Dedifferentiated amniotic fluid mesenchymal stem cell (primary cell): ENCODE data around the gene APH1A.
"Not testable (repeated sequence)": the region's sequence is repeated elsewhere in the genome, so short reads cannot be mapped to it uniquely, and the experiment has no call there.

Experiments used
- DNase-seq: peaks from one replicate; pipeline ENCODE4 v3.0.0-alpha.2; 2016; ENCODE audit errors: extremely low spot score

APH1A gene

DNA sequence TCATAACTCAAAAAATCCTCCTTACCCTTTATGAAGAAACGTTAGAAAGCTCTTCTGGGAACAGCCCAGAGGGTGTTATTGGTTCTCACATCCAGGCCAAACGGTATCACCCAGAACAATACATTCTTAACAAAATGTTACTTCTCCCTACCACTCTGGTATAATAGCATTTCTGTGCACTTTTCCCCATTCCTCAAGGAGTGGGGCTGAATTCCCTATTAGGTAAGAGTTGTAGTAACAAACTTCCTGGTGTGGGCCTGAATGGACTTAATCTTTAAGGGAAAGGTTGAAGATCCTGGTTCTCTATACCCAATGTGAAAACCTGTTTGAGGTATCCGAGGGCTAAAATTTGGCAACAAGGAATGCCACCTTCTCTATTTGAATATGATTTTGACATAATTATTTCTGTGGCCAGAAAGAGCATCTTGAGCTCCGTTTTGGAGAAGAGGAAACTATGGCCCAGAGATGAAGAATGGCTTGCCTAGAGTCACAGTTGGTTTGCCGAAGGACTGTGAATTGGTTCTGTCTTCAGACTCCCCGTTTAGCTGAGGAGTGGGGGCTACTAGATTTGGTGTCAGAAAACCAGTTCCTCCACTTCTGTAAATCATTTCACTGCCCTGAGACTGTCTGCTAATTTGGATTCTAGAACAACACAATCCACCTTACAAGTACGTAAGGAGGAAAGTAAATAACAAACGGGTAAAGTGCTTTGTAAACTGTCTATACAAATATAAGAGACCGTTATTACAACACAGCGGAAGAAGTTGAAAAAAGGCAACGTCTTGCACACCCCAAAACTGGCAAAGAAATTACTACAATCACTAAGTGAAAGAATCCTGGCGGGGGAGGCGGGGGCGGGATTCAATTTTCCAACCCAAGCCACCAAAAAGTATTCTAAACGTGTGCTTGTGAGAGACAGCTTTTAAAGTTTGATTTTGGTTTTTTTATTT lies 35.2 kb downstream of the APH1A start:
- no peak for DNase-seq

DNA sequence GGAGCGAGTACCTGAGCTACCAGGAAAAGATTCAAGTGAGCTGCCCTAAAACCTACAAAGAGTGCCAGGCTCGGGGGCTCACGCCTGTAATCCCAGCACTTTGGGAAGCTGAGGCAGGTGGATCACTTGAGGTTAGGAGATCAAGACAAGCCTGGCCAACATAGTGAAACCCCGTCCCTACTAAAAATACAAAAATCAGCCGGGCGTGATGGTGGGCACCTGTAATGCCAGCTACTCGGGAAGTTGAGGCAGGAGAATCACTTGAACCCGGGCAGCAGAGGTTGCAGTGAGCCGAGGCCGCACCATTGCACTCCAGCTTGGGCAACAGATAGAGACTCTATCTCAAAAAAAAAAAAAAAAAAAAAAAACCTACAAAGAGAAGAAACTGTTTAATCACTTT lies 35.9 kb downstream of the APH1A start:
- DNase-seq: not testable (repeated sequence)

- DNase-seq: not testable (repeated sequence)
Measured at GRCh38 chr1:150228246-150228645, 40.6 kb downstream of the APH1A start.

GRCh38 chr1:150227228-150227627 lies 41.6 kb downstream of the APH1A start:
- DNase-seq: no peak

DNA sequence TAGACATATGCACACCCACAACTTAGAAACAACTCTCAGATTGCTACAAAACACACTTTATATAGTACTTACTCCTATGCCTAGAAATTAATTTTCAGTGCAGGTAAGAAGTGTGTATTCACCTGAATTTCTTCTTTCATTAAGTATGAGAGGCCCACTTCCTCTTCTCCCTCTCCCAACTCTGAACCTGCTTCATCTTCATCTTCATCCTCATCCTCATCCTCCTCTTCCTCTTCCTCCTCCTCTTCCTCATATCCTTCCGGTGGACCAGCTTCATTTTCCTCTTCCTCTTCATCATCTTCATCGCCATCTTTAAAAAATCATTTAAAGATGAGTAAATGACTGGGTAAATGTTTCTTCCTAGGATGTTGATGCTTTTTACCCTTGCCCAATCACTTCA lies 42.3 kb downstream of the APH1A start:
- DNase-seq: no peak

- DNase-seq: no peak
Measured at GRCh38 chr1:150225546-150225945, 43.3 kb downstream of the APH1A start.

DNA sequence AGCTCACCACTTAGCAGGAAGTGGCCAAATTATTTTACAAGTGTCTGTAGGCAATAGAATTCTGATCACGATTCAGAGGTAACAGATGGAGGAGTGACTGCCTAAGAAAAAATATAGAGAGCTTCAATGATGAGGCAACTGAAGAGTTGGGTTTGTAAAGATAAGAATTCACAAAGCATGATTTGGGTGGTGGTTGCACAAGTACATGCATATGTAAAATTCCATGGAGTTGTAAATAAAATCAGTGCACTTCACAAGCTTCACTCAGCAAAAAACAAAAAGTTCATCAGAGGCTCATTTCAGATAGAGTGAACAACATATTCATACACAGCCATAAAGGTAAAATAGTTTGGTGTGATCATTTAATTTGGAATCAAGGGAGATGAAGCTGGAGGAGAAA lies 43.8 kb downstream of the APH1A start:
- no peak for DNase-seq

DNA sequence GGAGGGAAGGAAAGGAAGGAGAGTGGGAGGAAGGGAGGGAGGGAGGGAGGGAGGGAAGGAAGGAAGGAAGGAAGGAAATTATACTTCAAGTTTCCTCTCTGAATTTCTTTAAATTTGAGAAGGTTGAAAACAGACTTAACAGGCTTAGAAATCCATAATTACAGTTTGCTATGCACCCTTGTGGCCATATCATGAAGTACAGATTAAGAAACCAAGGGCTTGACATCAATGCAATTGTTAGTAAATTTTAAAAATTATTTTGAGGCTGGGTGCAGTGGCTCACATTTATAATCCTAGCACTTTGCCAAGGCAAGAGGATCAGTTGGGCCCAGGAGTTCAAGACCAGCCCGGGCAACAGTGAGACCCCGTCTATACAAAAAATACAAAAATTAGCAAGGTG lies 47.3 kb downstream of the APH1A start:
- DNase-seq: peak; percentile 41

- not testable (repeated sequence) for DNase-seq
Measured at GRCh38 chr1:150215855-150216254, 53.0 kb downstream of the APH1A start.
